A549 (cell line): ENCODE measurements around the gene RUNX1.

Experiments used
- CHD4 ChIP-seq: fragments of 200-600 bp; sonication (generic); IDR thresholded peaks from 2 replicates; pipeline ENCODE4 v1.6.1; 2016; ENCODE audit warnings: antibody characterized with exemption, mild to moderate bottlenecking, borderline replicate concordance
- CTCF ChIP-seq: fragments of >200 bp; sonication (Bioruptor Twin); formaldehyde crosslinking; IDR thresholded peaks from 3 replicates; pipeline ENCODE4 v1.5.1; 2016
- EP300 ChIP-seq, 2 experiments: fragments of >200 bp; sonication (Bioruptor Twin); formaldehyde crosslinking; IDR thresholded peaks; 2 replicates in 1 of 2; 3 replicates in 1 of 2; pipeline ENCODE4 v1.6.1; 2016 to 2017
- GATA3 ChIP-seq: IDR thresholded peaks from 2 replicates; pipeline ENCODE4 v1.6.1; 2012; ENCODE audit warnings: borderline replicate concordance
- ZFP36 ChIP-seq: fragments of 450-650 bp; IDR thresholded peaks from 2 replicates; pipeline ENCODE4 v1.6.1; 2014; ENCODE audit warnings: borderline replicate concordance; ENCODE audit not compliant: partially characterized antibody
- TF ChIP-seq, protein P1 (sequence below): fragments of 200-600 bp; sonication (generic); IDR thresholded peaks from 2 replicates; pipeline ENCODE4 v1.6.1; 2016; ENCODE audit warnings: antibody characterized with exemption, mild to moderate bottlenecking, moderate library complexity

DNA sequence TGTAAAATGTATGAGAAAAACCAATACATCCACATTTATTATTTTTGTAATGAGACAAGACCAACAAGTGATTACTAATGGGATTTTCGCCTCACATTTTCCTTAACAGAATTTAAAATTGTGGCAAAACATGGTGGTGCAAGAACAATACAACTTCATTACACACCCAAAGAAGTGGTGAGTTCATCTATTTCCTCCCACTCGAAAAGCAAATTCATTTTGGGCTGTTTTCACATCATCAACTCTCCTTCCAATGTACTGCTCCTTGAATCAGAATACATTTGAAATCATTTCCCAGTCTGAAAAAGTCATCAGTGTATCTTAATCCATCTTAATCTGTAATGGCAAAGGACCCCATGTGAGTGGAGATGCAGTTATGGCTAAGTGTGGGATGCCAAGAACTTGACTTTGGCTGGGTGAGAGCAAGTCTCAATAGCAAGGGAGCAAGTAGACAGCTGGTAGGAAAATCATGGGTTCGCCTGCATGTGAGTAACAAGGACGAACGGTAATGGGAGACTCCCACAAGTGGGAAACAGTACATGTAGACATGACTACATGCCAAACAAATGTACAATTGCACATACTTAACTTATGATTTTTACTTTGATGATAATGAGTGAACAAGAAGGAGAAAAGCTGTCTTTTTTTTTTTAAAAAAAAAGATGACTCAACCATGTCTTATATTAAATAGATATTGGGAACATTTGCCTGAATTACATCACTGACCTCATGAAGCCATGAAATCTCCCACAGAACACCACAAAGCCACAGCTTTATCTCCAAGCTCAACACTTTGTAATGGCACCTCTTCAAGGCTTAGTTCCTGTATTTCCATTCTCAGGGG is 46.0 kb downstream of the RUNX1 start:
- TF ChIP-seq ZFP36 = no peak
- no peak for TF ChIP-seq CTCF
- TF ChIP-seq EP300 (IDR thresholded peaks at IDR 0.05) = no peak
- TF ChIP-seq GATA3 = no peak
- TF ChIP-seq CHD4 = no peak
- TF ChIP-seq, protein P1, sequence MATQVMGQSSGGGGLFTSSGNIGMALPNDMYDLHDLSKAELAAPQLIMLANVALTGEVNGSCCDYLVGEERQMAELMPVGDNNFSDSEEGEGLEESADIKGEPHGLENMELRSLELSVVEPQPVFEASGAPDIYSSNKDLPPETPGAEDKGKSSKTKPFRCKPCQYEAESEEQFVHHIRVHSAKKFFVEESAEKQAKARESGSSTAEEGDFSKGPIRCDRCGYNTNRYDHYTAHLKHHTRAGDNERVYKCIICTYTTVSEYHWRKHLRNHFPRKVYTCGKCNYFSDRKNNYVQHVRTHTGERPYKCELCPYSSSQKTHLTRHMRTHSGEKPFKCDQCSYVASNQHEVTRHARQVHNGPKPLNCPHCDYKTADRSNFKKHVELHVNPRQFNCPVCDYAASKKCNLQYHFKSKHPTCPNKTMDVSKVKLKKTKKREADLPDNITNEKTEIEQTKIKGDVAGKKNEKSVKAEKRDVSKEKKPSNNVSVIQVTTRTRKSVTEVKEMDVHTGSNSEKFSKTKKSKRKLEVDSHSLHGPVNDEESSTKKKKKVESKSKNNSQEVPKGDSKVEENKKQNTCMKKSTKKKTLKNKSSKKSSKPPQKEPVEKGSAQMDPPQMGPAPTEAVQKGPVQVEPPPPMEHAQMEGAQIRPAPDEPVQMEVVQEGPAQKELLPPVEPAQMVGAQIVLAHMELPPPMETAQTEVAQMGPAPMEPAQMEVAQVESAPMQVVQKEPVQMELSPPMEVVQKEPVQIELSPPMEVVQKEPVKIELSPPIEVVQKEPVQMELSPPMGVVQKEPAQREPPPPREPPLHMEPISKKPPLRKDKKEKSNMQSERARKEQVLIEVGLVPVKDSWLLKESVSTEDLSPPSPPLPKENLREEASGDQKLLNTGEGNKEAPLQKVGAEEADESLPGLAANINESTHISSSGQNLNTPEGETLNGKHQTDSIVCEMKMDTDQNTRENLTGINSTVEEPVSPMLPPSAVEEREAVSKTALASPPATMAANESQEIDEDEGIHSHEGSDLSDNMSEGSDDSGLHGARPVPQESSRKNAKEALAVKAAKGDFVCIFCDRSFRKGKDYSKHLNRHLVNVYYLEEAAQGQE = no peak
